ENCODE results near the gene AGPAT1. TPM values are rescaled to one million over a fixed set of nuclear protein-coding genes. Genes with fewer than 3 reads are reported as not detected.
A peak's percentile ranks its signal among the peaks of the same experiment; 100 is the strongest.
"Not testable (repeated sequence)": the region's sequence is repeated elsewhere in the genome, so short reads cannot be mapped to it uniquely, and the experiment has no call there.

AGPAT1 gene
- total RNA-seq, 2 experiments from 2014 or later = 13.2 to 13.3 TPM

GRCh38 chr6:32147401-32148132, 28.3 kb downstream of the AGPAT1 start:
- Histone ChIP-seq H3K4me3 (ENCODE audit: low read length) (no peak overlapping the region), H3K36me3 (ENCODE audit: insufficient read depth, low read length) (no peaks in the 10 kb centered on the region), H3K4me1 (ENCODE audit: insufficient read depth, low read length) (peaks cover 37% of the 10 kb centered on the region), H3K27ac (ENCODE audit: low read depth in 1 of 2, low read length in 2 of 2) (no peak overlapping the region), H3K27me3 (ENCODE audit: control insufficient read depth in 1 of 2, insufficient read depth in 2 of 2, low read length in 2 of 2) (peaks cover 11 to 26% of the 10 kb centered on the region in 2 experiments), H3K9me3 (ENCODE audit: control insufficient read depth in 1 of 2, insufficient read depth in 1 of 2, low read length in 2 of 2) (peaks cover 0 to 11% of the 10 kb centered on the region in 2 experiments)
- H3K27me3 Mint-ChIP-seq = peaks cover 29% of the 10 kb centered on the region
- intact Hi-C loops (cut with DNase I, micrococcal nuclease) = loop anchor here in 1 of 2 experiments (5.0 kb wide), 1 partner anchor 45 kb away; the partner anchor contains the start of genes GPSM3 and PBX2
- peaks cover 41% of the 10 kb centered on the region for H3K4me1 Mint-ChIP-seq (ENCODE audit: low read depth)
- TF ChIP-seq CTCF (IDR thresholded peaks at IDR 0.05) = no peak
- peaks cover 4% of the 10 kb centered on the region for H3K36me3 Mint-ChIP-seq (ENCODE audit: low read depth)
- H3K4me3 Mint-ChIP-seq = no peak overlapping the region
- peak in 2 of 14 experiments; percentile 32 to 44 for DNase-seq
- H3K27ac Mint-ChIP-seq = peak overlapping the region; percentile 86
- CTCF ChIA-PET = interaction anchor here (0.7 to 1.7 kb wide), 3 partner anchors 60 to 98 kb away, joined by 3 to 4 read pairs (median 3); no protein-coding TSS in a partner anchor
- no peaks in the 10 kb centered on the region for H3K9me3 Mint-ChIP-seq
- no peak for ATAC-seq (ENCODE audit: poor library complexity)
- POLR2A ChIA-PET = interaction anchor here (0.6 to 1.1 kb wide), 2 partner anchors 18 to 20 kb away, joined by 3 read pairs; partner anchors contain the start of genes ATF6B and FKBPL

GRCh38 chr6:32146687-32147086, 29.2 kb downstream of the AGPAT1 start:
- ChIA-PET POLR2A (interaction anchor here (0.9 kb wide), 1 partner anchor 26 kb away, joined by 4 read pairs; no protein-coding TSS in a partner anchor), CTCF (no interaction called here)
- Histone ChIP-seq H3K36me3 (ENCODE audit: insufficient read depth, low read length) (no peaks in the 10 kb centered on the region), H3K9me3 (ENCODE audit: control insufficient read depth in 1 of 2, insufficient read depth in 1 of 2, low read length in 2 of 2) (peaks cover 0 to 11% of the 10 kb centered on the region in 2 experiments), H3K27me3 (ENCODE audit: control insufficient read depth in 1 of 2, insufficient read depth in 2 of 2, low read length in 2 of 2) (peaks cover 11 to 26% of the 10 kb centered on the region in 2 experiments), H3K27ac (ENCODE audit: low read depth in 1 of 2, low read length in 2 of 2) (no peak overlapping the region), H3K4me1 (ENCODE audit: insufficient read depth, low read length) (peaks cover 29% of the 10 kb centered on the region), H3K4me3 (ENCODE audit: low read length) (no peak overlapping the region)
- Mint-ChIP-seq H3K27me3 (peaks cover 29% of the 10 kb centered on the region), H3K27ac (no peak overlapping the region), H3K4me1 (ENCODE audit: low read depth) (peaks cover 32% of the 10 kb centered on the region), H3K4me3 (no peak overlapping the region), H3K9me3 (no peaks in the 10 kb centered on the region), H3K36me3 (ENCODE audit: low read depth) (peaks cover 4% of the 10 kb centered on the region)
- intact Hi-C loops (cut with DNase I, micrococcal nuclease) = loop anchor here in 1 of 2 experiments (5.0 kb wide), 1 partner anchor 46 kb away; the partner anchor contains the start of genes GPSM3 and PBX2
- TF ChIP-seq CTCF (IDR thresholded peaks at IDR 0.05) = no peak
- ATAC-seq (ENCODE audit: poor library complexity) = no peak
- DNase-seq = no peak

GRCh38 chr6:32146287-32146686, 29.6 kb downstream of the AGPAT1 start:
- H3K27me3 Mint-ChIP-seq = peaks cover 28% of the 10 kb centered on the region
- H3K36me3 Mint-ChIP-seq (ENCODE audit: low read depth) = peaks cover 4% of the 10 kb centered on the region
- no peak overlapping the region for H3K4me3 Mint-ChIP-seq
- no peak for ATAC-seq (ENCODE audit: poor library complexity)
- Histone ChIP-seq H3K9me3 (ENCODE audit: control insufficient read depth in 1 of 2, insufficient read depth in 1 of 2, low read length in 2 of 2) (peaks cover 0 to 11% of the 10 kb centered on the region in 2 experiments), H3K27ac (ENCODE audit: low read depth in 1 of 2, low read length in 2 of 2) (no peak overlapping the region), H3K27me3 (ENCODE audit: control insufficient read depth in 1 of 2, insufficient read depth in 2 of 2, low read length in 2 of 2) (peaks cover 11 to 26% of the 10 kb centered on the region in 2 experiments), H3K4me3 (ENCODE audit: low read length) (no peak overlapping the region), H3K4me1 (ENCODE audit: insufficient read depth, low read length) (peaks cover 27% of the 10 kb centered on the region), H3K36me3 (ENCODE audit: insufficient read depth, low read length) (no peaks in the 10 kb centered on the region)
- no peak overlapping the region for H3K27ac Mint-ChIP-seq
- DNase-seq = no peak
- H3K4me1 Mint-ChIP-seq (ENCODE audit: low read depth) = peaks cover 28% of the 10 kb centered on the region
- ChIA-PET POLR2A (interaction anchor here (0.9 kb wide), 1 partner anchor 26 kb away, joined by 4 read pairs; no protein-coding TSS in a partner anchor), CTCF (no interaction called here)
- TF ChIP-seq CTCF (IDR thresholded peaks at IDR 0.05) = no peak
- intact Hi-C loops (cut with DNase I, micrococcal nuclease) = loop anchor here in 1 of 2 experiments (5.0 kb wide), 1 partner anchor 46 kb away; the partner anchor contains the start of genes GPSM3 and PBX2
- H3K9me3 Mint-ChIP-seq = no peaks in the 10 kb centered on the region

- H3K27me3 ChIP-seq (ENCODE audit: control insufficient read depth in 1 of 2, insufficient read depth in 2 of 2, low read length in 2 of 2) = peaks cover 11 to 16% of the 10 kb centered on the region in 2 experiments
- H3K36me3 Mint-ChIP-seq (ENCODE audit: low read depth); H3K9me3 Mint-ChIP-seq; H3K27ac ChIP-seq (ENCODE audit: low read depth in 1 of 2, low read length in 2 of 2); H3K4me3 Mint-ChIP-seq; CTCF ChIA-PET; ATAC-seq (ENCODE audit: poor library complexity); H3K4me3 ChIP-seq (ENCODE audit: low read length); DNase-seq; H3K36me3 ChIP-seq (ENCODE audit: insufficient read depth, low read length); H3K27ac Mint-ChIP-seq; POLR2A ChIA-PET; intact Hi-C loops (cut with DNase I, micrococcal nuclease): not testable (repeated sequence)
- Mint-ChIP-seq H3K27me3 (peaks cover 14% of the 10 kb centered on the region), H3K4me1 (ENCODE audit: low read depth) (peaks cover 14% of the 10 kb centered on the region)
- H3K9me3 ChIP-seq (ENCODE audit: control insufficient read depth in 1 of 2, insufficient read depth in 1 of 2, low read length in 2 of 2) = peaks cover 0 to 11% of the 10 kb centered on the region in 2 experiments
- H3K4me1 ChIP-seq (ENCODE audit: insufficient read depth, low read length) = peaks cover 16% of the 10 kb centered on the region
Observed at GRCh38 chr6:32144238-32144637, 31.6 kb downstream of the AGPAT1 start.

Data from CD4-positive, alpha-beta T cell (primary cell).